GM19099 (cell line): ENCODE measurements around the gene SLC2A1.

ENCODE experiments used
- POLR2A ChIP-seq: IDR thresholded peaks from 3 replicates; pipeline ENCODE4 v1.6.1; 2011; ENCODE audit warnings: low read depth; ENCODE audit not compliant: insufficient read length; ENCODE audit errors: extremely low read depth

SLC2A1 gene

DNA sequence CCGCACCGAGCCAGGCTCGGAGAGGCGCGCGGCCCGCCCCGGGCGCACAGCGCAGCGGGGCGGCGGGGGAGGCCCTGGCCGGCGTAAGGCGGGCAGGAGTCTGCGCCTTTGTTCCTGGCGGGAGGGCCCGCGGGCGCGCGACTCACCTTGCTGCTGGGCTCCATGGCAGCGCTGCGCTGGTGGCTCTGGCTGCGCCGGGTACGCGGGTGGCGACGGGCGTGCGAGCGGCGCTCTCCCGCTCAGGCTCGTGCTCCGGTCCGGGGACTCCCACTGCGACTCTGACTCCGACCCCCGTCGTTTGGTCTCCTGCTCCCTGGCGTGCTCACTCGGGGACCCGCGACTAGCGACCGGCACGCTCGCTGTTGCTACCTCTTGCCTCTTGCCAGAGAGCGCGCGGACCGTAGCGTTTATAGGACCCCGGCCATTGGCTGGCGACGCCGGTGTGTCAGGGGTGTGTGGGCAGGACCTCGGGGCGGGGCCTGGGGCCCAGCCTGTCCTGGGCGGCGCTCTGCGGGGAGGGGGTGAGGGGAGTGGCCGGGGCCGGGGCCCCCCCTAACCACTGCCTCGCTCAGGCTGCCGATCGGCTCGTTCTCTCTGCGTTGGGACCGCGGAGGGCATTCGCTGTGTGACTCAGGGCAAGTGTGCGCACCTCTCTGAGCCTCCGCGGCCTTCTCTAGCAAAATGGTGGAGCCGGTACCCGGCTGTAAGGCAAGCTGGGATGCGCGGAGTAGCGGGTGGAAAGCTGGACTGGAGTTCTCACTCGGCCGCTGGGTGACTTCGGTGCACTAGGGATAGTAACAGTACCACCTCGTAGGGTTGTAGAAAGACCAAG, at the start of gene SLC2A1:
Gene SLC2A1, minus strand, starts transcription at position 381 of the 832 bp plus-strand sequence. Its CDS starts 217 bp downstream, at position 164.
- TF ChIP-seq POLR2A = peak; percentile 96

DNA sequence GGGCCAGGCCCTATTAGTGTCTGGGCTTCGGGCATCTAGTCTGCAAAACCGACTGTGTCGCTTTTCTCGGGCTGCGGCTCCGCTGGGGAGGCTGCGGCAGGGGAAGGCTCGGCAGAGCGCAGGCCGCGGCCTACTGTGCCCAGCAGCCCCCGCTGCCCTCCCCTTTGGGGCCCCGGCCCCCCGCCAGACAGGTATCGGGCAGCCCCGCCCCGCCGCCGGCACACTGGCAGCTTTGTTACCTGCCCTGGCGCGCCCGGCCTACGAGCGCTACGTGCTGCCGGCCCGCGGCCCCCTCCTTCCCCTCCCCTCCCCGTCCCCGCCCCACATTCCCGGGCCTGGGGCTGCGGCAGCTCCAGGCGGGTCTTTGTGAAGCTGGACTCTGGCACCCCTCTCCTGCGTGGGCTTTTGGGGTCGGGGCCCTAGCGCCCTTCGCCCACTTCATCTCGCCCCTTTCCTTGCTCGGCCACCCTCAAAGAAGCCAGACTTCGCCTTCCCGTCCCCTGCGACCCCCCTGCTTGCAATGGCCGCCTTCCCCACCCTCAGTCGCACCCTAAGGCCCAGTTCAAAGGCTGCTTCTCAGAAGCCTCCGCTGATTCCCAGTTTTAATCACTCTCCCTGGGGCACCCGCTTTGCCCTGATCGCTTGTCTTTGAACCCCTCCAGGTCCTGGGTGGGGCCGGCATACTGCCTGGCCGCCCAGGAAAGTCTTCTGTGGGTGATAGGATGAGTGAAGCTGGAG, 48.9 kb upstream of the SLC2A1 start:
- TF ChIP-seq POLR2A = no peak

DNA sequence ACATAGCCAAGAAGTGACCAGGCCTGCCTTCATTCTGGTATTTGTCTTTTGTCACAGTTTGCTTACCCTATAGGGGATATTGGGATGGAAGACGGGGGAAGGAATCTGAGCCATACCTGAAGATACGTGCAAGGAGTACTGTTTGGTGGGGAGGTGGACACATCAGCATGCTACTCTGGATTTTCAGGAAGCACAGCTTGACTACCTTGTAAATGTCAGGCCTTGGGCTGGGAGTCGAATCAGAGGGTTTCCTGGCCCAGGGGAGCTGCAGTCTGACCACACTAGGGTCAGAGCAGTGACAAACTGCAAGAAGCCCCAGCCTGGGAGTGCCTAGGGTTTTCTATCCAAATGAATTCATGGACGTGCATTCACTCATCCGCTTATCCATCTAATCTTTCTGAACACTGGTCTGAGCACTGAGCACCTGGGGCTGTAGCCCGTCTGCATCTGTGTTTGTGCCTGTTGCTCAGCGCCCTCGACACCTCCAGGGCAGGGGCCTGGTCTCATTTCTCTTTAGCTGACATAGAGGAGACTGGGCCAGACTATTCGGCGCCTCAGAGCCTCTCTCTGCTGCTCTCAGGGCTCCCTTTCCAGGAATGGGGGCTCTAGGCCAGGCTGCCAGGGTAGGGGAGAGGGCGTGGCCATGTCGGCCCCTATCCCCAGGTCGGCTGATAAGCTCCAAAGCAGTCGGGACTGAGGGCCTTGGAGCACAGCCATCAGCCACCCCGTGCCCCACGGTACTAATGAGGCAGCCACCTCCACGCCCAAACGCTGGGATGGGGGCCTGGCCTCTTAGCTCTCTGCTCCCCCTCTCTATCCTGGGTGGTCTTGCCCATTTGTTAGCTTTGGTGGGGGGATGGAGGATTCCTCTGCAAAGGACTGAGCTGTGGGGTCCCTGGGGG, 47.0 kb upstream of the SLC2A1 start:
- no peak for TF ChIP-seq POLR2A

DNA sequence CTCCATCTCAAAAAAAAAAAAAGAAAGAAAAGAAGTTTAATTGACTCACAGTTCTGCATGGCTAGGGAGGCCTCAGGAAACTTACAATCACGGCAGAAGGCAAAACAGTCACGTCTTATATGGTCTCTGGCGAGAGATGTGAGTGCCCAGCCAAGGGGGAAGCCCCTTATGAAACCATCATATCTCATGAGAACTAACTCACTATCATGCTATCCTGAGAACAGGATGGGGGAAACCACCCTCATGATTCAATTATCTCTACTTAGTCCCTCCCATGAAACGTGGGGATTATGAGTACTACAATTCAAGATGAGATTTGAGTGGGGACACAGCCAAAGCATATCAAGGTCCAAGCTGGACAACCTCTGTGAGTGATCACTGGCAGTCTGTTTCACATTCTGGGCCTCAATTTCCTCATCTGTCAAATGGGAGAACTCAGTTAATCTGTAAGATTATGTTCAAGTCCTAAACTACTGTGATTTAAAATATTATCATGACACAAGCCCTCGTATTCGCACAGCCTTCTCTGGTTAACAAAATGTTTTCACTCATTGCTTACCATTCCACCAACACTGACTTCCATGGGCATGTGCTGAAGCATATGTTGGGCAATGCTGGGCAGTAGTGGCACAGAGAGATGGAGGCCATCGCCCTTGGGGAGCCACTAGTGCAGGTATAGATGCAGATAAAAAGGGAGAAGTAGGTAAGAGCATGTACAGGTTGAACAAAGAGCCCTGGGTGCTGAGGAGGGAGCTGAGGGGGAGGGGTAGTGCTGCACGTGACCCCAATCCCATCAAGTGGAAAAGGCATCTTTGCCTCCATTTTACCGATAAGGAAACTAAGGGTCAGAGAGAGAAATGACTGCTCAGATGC, 46.2 kb upstream of the SLC2A1 start:
- TF ChIP-seq POLR2A = no peak

DNA sequence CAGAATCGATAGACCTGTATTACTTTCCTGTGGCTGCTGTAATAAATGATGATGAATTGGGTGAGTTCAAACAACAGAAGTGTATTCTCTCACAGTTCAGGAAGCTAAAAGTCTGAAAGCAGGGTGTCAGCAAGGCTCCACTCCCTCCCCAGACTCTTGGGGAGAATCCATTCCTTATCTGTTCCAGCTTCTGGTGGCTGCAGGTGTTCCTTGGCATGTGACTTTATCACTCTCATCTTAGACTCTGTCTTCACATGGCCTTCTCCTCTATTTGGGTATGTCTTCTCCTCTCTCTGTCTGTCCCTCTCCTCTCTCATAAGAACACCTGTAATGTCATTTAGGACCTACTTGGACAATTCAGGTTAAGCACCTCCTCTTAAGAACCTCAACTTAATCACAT, 44.1 kb upstream of the SLC2A1 start:
- TF ChIP-seq POLR2A = no peak

DNA sequence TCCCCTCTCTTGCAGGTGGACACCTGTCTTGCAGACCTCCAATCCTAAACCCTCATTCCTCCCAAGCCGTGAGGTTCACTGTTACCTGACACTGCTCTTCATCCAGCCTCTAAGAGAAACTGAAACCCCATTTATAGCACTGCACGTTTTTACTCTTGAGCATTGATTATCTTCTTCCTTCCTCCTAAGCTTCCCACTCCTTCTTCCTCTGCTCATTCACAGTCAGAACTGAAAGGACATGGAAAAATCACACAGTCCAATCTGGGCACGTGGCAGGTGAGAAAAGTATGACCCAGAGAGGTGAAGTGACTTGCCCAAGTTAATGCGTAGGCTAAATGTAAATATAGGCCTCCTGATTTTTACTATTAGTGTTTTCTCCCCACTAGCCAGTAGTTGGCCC, 43.4 kb upstream of the SLC2A1 start:
- TF ChIP-seq POLR2A = no peak

DNA sequence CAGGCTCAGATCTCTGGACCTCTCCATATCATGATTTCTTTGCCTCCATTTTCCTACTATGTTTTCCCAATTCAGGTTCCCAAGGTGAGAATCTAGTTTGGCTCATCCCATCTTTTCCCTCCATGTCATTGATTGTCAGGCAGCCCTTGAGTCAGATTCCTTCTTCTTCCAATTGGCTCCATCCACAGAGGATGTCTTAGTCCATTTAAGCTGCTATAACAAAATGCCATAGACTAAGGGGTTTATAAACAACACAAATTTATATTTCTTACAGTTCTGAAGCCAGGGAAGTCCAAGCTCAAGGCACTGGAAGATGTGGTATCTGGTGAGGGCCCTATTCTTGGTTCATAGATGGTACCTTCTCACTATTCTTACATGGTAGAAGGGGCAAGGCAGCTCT, 42.8 kb upstream of the SLC2A1 start:
- no peak for TF ChIP-seq POLR2A

DNA sequence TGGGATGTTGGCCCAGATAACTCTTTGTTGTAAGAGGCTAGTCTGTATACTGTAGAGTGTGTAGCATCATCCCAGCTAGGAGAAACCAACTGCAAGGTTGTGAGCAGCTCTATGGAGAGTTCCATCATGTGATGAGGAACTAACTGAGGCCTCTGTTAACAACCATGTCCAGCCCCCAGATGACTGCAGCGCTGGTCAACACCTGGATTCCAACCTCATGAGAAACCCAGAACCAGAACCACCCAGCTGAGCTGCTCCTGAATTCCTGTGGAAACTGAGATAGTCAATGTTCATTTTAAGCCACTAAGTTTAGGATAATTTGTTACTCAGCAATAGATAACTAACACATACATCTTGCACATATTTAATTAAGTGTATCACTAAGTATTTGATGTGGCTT, 41.6 kb upstream of the SLC2A1 start:
- TF ChIP-seq POLR2A = no peak

DNA sequence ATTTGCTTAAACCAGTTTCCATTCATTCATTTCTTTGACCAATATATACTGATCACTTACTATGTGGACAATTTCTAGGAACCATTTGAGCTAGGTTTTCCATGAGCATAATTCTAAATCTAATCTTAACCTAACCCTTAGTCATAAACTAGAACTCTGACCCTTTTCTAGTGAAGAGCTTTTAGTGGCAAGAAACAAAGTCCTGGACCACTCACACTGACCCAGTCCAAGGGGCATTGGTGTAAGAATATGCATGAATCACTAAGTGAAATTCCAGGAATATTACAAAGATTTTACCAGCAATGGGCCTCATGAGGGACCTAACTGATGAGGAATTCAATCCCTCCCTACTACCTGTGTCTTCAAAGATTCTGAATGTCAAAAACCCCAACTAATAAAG, 40.6 kb upstream of the SLC2A1 start:
- TF ChIP-seq POLR2A = no peak

DNA sequence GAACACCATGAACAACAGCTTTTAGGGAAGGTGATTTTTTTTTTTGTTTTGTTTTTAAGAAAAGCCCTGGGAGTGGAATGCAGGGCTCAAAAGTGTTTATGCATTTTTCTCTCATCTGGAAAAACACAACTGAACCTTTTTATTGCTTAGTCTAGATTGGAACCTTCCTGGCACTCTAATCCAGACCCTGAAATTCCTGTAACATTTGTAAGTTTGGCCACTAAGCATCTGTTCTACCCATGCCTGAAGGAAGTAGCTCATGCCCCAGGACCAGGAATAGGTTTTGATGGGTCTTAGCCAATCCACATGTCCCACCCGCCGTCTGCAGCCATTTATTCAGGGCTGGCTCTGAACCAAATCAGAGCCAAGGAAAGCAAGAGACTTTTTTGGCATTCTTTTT, 39.7 kb upstream of the SLC2A1 start:
- TF ChIP-seq POLR2A = no peak

DNA sequence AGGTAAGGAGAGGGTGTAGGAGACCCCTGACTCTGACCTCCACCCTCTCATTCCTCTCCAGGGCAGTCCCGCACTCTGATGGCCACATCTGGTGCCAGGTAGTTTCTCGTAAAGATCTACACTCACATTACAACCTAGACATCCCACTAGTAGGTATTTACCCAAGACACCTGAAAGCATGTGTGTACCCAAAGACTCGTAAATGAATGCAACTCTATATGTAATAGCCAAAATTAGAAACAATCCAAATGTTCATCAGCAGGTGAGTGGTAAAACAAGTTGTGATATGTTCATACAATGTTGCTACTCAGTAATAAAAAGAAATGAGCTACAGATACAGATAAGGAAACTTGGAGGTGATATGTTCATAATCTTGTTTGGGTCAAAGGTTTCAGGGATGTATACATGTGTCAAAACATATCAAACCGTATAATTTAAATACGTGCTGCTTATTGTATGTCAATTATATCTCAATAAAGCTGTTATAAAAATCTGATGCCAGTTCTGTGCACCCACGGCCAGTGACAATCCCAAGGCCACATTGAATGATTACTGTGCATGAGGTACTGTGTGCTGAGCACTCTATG, 37.8 kb upstream of the SLC2A1 start:
- TF ChIP-seq POLR2A = no peak

DNA sequence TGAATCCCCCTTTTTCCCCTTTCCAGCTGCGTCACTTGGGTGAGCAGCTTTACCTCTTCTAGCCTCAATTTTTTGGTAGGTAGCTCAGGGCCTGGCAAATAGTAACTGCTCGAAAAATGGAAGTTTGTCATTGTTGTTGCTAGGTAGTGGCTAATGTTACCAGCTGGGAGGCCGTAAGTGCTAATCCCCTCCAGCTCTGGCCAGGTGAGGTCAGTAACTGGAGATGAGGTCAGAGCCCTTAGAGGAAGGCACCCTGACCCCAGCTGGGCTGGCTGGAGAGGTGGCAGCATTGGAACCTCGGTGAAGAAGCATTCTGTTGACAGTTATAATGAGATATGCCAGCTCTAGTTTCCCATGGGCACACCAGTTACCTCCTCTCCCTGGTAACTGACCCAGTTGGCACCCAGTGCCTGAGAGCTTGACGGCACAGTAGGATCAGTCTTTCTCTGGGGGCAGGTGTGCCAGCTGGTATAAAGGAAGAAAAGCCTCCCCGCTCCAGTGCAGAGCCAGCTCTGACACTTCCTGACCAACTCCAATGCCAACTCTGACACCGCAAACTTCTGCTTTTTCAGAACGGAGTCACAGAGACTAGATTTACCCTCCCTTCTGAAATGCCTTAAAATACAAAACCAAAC, 35.0 kb upstream of the SLC2A1 start:
- TF ChIP-seq POLR2A = no peak

DNA sequence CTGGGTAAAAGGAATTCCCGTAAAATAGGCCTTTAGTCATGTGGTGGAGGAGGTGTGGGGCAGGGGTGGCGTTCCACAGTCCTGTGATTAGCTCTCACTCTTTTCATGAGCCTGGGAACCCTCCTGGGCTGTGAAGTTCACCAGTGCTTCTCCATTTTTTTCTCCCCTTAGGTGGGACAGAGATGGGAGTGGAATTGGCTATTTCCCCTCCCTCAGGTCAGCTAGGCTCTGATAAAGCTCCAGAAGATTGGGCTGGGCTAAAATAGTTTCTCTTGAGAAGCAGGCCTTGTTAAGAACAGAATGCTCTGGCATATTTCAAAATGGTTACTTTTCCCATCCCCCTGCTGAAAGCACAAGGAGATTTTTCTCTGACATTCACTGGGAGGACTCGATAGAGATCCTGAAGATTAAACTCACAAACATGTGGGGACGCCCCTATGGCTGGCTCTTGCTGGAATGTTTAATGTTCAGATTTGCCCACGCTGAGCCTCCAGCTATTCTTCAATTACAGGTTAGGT, 33.4 kb upstream of the SLC2A1 start:
- no peak for TF ChIP-seq POLR2A
